GM19324 (cell line): ENCODE results near the gene EXOC5.

Experiments
- ATAC-seq: cut with Tn5 transposase; IDR thresholded peaks from one replicate; pipeline ENCODE4 v1.9.1; 2021; ENCODE audit warnings: mild to moderate bottlenecking, moderate library complexity; ENCODE audit not compliant: unreplicated experiment, low FRiP score

The EXOC5 gene, protein sequence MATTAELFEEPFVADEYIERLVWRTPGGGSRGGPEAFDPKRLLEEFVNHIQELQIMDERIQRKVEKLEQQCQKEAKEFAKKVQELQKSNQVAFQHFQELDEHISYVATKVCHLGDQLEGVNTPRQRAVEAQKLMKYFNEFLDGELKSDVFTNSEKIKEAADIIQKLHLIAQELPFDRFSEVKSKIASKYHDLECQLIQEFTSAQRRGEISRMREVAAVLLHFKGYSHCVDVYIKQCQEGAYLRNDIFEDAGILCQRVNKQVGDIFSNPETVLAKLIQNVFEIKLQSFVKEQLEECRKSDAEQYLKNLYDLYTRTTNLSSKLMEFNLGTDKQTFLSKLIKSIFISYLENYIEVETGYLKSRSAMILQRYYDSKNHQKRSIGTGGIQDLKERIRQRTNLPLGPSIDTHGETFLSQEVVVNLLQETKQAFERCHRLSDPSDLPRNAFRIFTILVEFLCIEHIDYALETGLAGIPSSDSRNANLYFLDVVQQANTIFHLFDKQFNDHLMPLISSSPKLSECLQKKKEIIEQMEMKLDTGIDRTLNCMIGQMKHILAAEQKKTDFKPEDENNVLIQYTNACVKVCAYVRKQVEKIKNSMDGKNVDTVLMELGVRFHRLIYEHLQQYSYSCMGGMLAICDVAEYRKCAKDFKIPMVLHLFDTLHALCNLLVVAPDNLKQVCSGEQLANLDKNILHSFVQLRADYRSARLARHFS

DNA sequence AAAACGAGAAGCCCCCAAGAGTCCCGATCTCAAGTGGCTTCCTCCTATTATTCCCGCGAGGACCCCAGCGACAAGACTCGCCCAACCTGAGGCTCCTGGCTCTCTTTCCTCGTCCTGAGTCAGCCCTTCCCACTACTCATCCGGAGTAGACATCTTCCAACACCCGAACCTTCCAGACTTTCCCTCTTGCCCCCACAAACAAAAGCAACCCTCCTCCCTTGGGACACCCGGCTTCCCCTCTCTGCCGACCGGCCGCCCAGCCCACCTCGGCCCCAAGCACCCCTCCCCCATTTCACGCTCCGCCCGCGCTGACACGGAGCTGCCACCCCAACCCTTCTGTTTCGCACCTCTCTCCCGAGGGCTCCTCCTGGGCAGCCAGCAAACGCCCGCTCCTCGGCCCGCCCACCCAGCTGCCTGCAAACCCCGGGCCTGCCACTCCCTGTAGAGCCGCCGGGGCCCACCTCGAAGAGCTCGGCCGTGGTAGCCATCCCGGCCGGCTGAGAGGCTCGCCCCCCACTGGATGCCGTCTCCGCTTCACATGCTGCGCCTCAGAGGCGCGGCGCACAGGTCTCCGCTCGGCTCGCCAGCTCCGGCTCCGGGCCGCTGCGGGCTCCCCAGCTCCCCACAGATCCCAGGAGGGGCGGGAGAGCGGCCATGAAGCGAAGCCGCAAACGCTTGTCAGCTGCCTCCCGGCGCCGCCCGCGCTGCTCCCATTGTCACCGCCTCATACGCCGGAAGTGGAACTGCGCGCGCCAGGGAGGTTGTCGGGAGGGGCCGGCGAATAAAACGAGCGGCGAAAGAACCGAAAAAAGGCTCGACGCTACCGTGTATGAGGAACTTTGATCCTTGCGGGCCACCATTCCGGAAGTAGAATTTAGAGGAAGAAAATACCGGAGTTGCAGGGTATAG lies at the start of gene EXOC5, which contains the start of gene AP5M1:
EXOC5 (minus strand) TSS at position 745 of the 909 bp plus-strand sequence; CDS start at position 488, 257 bp downstream.
AP5M1 (plus strand) TSS at position 811 of the 909 bp plus-strand sequence. CDS start 344 bp downstream, outside the sequence.
- peak; percentile 91 for ATAC-seq

DNA sequence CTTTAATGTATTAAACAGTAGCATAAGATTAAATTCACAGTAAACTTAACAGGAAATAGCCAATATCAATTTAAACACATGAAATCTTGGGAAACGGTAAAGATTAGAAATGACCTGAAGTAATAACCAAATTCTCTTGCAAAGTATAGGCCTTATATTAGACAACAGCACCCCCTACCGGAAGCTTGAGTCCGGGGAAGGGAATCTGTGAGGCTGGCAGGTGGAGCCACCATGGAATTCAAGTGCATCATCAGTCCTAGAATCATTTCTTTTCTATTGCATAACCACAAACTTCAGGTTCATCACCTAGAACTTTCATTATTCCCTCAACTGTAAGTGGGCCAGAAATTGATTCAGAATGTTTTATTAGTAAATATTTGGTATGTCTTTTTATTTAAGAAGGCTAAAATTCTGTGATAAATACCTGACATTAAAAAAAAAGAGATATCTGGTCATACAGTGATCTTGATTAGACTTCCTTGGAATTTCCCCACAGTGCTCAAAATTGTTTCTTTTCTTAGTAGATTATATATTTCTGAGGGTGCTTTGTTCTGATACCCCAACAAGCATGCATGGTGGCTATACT lies 48.6 kb upstream of the EXOC5 start:
- peak; percentile 62 for ATAC-seq

DNA sequence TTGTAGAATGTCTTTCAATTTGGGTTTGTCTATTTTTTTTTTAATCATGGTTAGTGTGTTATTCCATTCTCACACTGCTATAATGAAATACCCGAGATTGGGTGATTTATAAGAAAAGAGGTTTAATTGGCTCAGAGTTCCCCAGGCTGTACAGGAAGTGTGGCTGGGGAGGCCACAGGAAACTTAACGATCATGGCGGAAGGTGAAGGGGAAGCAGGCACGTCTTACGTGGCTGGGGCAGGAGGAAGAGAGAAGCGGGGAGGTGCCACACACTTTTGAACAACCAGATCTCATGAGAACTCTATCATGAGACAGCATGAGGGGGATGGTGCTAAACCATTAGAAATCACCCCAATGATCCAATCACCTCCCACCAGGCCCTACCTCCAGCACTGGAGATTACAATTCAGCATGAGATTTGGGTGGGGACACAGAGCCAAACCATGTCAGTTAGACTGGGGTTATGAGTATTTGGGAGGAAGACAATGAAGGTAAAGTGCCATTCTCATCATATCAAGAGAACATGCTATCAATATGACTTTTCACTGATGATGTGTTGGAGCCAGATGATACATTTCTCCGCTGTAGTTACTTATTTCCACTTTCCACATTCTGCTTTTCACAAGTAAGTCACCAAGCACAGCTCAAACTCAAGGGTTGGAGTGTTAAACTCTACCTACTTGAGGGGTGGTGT lies 45.8 kb upstream of the EXOC5 start:
- ATAC-seq: no peak

DNA sequence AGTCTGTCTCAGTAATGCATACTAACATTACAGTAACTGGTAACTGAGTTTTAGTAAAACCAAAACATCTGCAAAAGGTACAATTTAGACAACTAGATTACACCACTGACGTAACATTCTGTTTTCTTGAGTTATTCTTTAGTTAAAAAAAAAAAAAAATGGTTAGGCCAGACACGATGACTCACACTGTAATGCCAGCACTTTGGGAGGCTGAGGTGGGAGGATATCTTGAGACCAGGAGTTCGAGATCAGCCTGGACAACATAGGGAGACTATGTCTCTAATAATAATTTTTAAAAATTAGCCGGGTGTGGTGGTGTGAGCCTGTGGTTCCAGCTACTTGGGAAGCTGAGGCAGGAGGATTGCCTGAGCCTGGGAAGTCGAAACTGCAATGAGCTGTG lies 34.2 kb upstream of the EXOC5 start:
- no peak for ATAC-seq

DNA sequence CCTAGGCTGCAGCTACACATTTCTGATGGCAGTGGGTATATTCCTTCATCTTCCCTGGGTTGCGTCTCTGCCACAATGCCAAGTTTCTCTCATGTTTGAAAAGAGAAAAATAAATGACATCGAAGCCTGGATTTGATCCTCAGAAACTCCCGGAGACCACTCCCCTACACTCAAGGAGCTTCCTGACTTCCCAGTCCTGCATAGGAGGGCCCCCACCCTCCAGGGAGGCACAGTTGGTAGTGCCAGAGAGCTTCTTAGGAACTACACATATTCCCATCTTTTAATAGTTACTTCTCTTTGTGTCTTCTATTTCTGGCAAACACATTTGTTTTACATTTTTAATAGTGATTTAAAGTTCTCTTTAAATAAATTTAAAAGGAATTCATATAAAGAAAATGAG lies 30.8 kb upstream of the EXOC5 start:
- ATAC-seq: no peak

DNA sequence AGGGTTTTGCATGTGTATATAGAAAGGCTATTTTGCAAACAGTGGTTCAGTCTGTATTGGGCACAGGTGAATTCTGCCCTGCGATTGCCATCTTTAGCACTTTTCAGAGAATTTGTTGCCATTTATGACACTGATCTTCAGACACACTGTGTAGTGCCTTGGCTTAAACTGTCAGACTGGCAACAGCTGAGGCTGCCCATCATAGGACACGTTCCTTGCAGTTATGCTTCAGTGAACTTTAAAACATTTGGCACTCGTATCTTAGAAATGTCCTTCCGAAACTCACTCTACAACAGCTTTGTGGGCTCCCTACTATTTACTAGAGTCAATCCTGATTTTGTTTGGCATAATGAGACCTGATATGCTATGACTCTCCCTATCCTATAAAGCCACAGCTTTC lies 29.1 kb upstream of the EXOC5 start:
- ATAC-seq: no peak

DNA sequence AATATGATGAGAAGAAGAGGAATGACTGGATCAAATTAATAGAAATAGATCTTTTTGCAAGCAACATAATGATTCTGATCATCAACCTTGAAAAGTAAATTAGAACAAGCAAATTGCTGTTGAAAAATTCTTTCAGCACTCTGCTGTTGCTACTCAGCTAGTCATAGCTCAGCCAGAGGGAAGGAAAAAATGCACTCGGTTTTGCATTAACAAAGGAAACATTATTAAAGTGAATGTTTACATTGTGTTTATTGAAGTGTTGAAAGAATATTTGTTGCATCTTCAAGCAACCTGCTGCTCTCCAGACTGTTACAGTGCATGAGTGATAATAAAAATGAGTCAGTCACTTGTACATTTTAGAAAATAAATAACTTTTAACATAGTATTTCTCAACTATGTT lies 26.5 kb upstream of the EXOC5 start:
- ATAC-seq: no peak

DNA sequence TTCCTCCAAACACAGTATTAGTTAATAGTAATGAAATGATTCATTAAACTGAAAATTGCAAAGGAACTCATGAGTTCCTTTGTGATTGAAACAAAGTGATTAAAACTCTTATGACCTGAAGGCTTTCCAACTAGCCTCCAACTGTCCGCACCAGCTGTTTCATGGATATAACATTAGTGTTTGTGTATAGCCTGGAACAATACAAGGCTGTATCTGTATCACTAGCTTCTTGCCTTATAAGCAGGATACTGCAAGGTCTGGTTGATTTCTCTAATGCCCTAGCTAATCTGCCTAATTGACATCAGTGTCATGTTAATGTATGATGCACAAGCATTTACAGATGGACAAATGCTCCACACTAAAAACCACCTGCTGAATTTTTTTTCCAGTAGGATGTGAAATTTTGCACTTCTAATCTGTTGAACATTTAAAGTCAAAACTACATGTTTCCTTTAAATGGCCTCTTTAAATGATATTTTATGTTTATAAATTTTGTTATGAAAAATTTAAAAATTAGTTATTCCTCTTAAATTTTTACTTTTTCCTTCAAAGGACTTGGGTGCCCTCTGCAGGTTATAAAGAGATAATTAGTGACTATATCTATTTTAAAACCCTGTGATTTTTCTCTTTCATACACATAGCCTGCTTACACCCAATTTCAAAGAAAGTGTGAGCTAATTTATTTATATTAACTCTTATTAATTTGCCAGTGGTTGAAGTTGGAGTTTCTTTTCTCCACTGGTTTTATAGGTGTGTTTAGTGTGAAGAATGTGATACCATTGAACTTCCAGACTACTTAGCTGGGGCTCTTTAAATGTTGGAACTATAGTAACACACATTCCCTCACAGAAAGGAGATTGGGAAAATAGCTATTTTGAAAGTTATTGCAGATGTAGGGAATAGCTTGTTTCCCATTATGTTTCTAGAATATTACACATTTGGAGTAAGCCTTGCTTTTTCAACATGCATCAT lies 25.4 kb upstream of the EXOC5 start:
- ATAC-seq: no peak

DNA sequence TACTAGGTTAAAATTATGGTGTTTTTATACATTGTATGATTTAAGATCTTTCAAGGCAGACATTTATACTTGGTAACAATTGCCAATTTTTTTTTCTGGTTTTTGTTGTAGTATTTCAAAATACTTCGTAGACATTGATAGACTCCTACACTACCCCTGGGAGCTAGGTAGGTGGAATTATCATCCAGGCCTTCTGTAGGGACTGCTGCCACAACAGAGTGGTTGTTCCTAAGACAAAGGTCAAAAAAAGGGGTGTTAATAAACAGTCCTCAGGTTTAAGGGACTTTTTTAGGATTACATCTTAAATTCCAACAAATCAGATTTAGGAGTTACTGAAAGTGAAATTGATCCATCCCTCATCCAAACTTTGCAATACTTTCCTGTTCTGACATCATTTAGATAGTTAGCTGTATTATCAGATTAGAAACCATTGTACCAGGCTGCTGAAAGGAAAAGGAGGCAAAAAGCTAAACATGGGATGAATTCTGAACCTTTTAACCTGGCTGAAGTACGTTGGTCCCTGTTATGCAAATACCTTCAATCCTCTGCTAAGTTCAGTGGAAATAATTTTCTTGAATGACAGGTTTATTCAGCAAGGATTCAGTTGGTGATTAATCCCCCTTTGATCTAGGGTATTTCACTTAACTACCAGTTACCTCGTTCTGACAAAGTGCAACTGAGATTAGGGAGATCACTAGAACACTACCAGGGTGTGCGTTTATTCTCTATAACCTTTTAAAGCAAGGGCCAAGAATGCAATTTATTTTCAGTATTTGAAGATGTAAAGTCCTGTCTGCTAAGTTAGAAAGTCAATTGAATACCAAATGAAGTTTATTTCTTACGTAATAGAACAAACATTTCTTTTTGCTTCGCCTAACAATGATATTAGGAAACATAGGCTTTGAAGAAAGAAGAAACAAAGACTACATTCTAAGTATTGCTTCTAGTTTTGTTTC lies 23.3 kb upstream of the EXOC5 start:
- no peak for ATAC-seq

DNA sequence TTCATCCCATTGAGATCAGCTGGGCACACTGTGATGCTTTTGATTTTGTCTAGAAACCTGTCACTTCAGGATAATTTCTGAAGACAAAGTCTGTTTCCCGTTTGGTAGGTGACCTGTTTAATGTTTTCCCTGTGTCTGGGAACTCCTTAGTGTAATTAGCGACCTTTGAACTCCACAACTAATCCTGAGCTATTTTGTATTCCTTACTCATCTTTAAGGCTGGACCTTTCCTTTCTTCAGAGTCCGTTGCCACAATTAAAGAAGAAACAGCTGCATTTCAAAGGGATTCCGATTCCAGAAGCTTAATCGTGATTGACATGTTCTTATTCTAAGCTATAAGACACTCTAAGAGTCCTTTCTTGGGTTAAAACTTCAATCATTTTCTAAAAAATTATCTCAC lies 22.0 kb upstream of the EXOC5 start:
- ATAC-seq: no peak

DNA sequence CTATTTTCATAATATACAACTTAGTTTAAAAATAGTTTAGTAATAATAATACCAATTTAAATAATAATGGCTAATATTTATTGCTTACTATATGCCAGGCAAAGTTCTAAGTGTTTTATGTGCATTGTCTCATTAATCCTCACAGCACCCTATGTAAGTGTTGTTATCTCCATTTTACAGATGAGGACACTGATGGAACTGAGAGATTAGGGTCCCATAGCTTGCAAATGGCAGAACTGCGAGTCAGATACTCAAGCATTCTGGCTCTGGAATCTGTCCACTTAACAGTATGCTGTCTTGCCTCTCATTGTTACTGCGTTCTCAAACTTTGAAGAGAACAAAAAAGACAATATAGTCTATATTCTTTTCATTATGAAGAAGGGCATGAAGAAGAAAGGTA lies 19.0 kb upstream of the EXOC5 start:
- ATAC-seq: no peak

DNA sequence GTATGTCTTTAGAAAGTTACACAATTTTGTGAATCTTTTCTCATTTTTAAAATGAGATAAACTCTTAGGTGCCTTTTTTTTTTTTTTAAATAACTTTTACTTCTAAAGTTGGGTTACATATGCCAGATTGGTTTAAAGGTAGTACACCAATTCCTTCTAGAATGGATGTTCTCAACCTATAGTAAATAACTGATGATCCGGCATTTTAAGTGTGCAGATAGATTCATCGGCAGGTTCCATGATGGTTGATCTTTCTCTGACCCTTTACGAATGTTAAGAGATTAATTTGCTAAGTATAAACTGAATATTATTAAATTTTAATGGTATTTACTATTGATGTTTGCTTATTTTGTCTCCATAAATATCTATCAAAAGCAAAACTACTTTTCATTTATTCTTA lies 8.4 kb upstream of the EXOC5 start:
- no peak for ATAC-seq

DNA sequence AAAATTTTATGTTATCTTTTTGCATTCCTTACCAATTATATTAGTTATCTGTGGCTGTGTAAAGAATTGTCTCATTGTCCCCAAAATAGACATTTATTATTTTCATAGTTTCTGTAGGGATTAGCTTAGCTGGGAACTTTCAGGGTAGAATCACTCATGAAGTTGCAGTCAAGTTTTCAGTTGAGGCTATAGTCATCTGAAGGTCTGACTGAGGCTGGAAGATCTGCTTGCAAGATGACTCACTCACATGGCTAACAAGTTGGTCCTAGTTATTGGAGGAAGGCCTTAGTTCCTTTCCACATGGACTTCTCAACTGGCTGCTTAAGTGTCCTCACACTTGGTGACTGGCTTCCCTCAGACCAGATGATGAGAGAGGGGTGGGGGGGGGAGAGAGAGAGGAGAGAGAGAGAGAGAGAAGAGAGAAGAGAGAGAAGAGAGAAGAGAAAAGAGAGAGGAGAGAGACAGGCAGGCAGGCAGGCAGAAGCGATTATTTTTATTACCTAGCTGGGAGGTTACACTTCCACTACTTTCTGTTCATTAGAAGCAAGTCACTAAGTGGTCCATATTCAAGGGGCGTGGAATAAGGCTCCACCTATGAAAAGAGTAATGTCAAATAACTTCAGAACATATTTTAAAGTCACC lies 6.4 kb upstream of the EXOC5 start:
- ATAC-seq: no peak

DNA sequence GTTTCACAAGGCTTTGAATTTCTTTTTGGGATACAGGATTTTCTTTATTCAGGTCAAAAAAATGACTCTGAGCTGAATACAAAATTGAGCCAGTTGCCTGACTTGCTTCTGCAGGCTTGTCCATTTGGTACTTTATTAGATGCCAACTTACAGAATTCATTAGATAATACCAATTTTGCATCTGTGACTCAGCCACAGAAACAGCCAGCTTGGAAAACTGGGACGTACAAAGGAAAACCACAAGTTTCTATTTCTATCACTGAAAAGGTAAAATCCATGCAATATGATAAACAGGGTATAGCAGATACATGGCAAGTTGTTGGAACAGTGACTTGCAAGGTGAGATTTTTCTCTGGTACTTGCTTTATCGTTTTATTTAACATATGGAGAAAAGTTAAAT lies 5.8 kb upstream of the EXOC5 start:
- no peak for ATAC-seq

DNA sequence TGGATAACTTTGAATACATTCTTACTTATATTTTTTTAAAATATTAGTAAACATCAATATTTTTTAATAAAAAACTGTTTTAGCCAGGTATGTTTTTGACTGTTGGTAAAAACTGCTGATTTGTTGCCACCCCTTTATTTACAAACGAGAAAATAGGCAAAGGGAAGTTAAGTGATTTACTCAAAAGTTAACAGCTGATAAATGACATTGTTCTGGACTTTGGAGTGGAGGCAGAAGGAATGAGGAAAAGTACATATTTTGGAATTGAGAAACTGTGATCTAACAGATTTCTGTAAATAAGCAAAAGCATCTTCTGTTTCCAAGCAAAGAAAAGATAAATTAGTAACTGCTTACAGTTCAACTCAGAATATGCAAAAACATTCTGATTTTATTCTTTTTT lies 4.5 kb upstream of the EXOC5 start:
- no peak for ATAC-seq

DNA sequence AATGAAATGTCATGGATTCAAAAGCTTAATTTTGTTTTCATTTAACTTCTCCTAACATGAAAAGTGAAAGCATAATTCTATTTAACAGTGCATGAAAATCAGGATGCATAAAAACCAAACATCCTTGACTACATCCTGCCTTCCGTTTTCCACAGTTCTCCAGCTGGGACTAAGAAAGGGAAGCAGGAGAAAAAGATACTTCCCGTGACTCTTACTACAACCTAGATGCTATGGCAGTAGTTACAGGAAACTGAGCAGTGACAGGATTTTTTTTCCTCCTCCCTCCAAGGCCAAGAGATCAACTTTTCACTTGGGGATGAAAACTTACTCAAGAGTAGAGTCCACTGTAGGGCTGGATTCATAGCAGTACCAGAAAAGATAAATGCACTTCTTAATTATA lies 2.6 kb downstream of the EXOC5 start:
- ATAC-seq: no peak

DNA sequence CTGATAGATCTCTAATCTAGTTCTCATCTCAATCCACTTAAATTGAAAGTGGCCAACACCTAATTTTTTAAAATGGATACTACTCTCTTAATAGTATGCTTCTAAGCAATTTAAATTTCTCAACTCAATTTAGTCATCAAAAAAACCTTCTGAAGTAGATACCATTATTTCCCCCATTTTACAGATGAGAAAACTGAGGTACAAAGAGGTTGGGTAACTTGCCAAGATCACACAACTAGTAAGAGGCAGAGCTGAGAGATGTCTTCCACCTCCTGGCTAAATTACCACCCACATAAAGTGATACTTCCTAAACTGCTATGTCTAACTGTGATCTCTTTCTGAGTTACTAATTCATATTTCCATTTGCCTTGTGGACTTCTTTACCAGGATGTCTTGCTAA lies 6.6 kb downstream of the EXOC5 start:
- ATAC-seq: no peak
